Left hindlimb (tissue), 1 donor: Measurements from ENCODE around the gene FAM181B.
"Not testable (repeated sequence)": the region's sequence is repeated elsewhere in the genome, so short reads cannot be mapped to it uniquely, and the experiment has no call there.

ENCODE experiments used
- DNase-seq: peaks from one replicate; pipeline ENCODE4 v3.0.0-alpha.2; 2018

Gene FAM181B

DNA sequence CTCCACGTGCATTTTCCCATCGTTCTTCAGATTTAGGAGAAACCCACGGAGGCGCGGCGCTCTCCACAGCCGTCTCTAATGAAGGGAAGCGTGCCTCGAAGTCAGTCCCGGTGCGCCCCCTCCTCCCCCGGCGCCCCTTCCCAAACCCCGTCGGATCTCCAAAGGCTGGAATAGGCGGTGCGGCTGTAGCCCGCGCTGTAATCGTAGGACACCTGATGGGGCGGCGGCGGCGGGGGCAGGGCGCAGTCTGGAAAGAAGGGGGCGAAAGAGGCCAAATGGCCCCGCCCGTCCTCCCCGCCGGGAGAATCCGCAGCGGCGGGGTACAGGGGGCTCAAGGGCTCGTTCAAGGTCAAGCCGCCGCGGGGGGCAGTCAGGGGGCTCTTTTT lies 1.3 kb downstream of the FAM181B start:
- DNase-seq = no peak

DNA sequence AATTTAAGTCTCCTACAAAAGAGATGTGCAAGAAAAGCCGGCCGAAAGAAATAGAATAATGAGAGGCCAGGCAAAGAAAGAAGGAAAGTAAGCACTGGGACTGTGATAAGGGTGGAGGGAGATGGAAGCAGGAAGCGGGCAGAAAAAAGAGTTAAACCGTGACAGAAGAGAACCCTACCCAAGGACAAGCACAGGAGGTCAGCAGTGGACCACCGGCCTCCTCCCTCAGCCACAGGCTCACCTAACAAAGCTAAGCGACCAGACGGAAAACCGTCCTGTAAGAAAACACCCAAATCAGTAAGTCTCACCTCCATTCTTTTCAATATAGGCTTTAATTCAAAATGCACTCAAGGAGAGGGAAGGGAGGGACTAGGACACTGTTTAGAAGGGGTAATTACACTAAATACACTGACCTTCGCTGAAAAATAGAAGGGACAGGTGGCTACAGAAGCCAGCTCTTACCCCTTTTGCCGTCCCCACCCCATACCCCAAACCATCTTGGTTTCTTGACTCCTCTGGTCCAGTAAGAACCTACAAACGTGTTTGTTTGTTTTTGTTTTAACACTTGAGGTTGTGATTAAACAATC lies 1.9 kb downstream of the FAM181B start:
- no peak for DNase-seq

DNA sequence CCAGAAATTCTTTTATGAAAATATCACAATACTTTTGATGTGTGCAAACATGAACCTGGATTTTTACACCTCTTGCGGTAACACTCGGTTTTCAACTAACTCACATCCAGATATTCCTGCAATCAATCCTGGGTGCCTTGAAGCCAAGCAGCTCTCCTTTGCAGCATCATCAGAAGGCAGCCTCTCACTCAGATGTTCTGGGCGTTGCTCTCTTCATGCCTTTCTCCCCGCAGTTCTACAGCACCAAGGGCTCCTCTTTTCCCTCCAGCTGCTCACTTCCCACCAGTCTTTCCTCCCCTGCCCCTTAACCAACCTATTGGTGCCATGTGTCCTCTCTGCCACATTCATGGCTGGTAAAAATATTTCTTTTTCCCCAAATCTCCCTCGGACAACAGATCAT lies 2.9 kb downstream of the FAM181B start:
- no peak for DNase-seq

DNA sequence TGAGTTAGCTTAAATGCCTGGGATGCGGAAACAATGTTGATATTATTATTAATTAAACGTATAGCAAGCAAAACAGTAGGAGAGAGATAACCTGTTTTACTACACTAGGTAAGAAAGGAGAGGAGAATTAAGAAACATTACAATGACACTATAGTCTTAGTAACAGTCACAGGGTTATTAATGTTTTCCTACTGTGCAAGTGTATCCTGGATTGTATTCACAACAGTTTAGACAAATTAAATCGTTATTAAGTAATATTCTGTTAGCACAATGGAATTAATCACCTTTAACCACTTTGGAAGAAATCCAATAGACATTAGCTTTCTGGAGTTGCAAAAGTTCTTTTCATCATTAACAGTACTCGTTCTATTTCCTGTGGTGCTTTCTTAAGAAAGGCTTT lies 3.4 kb downstream of the FAM181B start:
- no peak for DNase-seq

DNA sequence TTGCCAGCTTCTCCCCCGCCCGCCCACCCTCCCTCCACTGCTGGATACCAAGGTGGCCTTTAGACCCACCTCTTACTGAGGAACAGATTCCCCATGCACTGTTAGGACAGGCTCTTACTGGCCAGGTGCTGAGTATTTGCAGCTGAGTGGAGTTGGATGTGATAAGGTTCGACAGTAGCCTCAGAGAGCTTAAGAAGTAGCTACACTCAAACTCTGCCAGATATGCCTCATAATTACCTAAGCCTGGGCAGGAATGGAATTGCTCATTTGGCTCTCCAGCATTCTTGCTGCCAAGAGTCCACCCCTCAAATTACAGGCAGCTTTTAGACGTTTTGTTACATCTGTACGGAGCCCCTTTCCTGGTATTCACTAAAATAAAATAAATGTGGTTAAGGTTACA lies 9.6 kb downstream of the FAM181B start:
- DNase-seq = no peak

DNA sequence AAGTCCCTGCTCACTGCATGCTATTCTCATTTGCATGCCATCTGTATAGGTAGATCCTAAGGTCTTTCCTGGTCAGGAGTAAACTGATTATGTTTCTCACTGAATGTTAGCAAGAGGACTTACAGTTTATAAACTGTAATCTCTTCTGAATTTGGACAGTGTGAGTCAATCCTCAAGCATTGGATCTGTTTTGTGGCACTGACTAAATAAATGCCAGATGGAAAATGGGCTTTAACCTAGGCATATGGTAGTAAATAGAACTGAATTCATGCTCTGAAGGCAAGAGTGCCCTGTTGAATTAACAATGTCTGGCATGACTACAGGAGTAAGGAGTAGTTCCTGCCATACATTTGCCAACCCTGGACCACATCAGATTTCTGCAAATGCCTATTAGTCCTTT lies 11.4 kb downstream of the FAM181B start:
- no peak for DNase-seq

DNA sequence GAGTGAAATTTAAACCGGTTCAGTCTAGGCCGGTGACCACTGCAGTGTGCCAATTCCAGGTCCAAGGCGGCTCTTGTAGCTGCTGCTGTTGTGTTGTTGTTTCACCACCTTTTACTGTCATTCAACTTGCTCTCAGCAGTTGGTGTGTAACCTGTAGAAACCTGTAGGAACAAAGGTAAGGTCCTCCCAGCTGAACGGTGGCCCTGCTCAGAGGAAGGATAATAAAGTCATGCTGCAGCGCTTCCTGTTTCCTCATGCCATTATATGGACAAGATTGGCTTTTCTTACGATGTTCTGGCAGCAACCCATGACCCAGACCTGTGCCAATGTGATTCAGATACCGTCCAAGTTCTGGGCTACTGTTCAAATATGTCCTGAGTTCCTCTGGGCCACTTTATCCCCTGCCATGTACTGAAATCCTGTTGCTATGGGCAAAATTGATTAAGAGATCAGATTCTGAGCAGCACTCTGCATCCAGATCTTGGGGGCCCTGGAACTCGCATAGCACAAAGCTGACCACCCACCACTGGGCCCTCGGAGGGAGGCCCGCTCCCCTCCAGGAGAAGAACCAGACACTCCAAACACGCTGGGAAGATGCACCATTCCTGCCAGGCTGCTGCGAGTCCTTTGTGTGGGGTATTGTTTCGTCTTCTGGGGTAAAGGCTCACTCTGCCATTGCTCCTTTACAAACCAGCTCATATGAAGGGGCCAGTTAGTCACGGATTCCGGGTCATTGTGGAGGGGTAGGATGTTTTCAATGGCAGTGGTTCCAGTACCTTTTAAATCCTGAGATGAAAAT lies 13.2 kb downstream of the FAM181B start:
- no peak for DNase-seq

DNA sequence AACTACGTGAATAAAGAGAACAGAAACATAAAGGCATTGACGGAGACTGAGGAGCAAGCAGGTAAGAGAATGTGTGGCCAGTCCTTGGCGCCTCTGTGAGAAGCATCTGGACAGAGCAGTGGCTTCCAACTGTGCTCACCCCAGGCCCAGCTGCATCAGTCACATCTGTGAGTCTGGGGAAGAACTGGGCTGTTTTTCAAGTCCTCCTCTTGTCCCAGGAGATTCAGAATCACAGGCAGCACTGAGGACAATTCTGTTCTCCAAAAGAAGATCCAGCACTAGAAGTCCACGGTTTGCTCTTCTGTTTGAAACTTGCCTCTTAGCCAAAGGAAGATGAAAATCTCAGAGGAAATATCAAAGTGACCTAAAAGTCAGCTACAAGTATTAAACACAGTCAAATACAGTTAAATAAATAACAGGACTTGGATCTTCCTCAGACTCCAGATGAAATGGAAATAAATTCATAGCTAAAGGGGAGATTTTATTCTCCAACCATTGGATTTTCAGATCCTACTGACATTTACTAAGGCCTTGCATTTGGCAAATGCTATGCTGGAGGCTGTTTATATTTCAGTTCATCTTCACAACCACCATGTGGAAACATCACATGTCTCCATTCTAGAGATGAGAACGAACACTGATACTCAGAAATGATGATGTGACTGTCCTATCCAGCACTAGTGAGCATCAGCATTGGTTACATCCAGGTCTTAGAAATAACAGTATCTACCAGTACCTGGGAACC lies 14.1 kb downstream of the FAM181B start:
- peak; percentile 42 for DNase-seq

DNA sequence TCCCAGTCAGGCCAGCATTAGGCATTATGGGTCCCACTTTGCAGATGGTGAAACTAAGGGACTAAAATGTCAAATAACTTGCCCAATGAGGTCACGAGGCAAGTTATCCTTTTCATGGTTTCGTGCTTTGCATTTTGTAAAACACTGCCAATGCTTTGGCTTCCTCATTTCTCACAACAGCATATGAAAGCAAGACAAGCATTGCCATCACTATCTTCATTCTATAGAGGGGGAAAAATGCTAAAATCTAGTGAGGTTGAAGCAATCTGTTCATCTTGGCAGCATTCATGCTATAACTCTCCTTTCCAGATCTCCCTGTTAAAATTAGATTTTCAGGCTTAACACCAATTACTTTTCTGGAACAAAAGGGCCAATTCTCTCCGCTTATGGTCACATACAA lies 14.8 kb downstream of the FAM181B start:
- no peak for DNase-seq

DNA sequence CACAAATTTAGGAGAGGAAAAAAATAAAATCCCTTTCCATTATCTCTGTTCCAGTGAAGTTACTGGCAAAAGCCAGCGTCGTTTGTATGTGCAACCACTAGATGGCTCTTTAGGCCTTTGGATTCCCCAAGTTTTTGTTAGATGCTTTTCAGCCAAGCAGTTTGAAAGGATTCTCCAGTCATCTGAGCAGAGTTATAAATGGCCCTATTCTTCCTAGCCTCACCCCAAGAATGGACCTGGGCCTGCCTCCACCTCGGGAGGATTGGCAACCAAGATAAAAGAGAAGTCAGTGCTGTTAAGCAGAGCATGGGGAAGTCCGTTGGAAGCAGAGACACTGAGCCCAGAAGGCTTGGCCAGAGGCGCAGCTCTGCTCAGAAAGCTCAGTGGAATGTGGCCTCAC lies 15.4 kb downstream of the FAM181B start:
- DNase-seq = peak; percentile 35

DNA sequence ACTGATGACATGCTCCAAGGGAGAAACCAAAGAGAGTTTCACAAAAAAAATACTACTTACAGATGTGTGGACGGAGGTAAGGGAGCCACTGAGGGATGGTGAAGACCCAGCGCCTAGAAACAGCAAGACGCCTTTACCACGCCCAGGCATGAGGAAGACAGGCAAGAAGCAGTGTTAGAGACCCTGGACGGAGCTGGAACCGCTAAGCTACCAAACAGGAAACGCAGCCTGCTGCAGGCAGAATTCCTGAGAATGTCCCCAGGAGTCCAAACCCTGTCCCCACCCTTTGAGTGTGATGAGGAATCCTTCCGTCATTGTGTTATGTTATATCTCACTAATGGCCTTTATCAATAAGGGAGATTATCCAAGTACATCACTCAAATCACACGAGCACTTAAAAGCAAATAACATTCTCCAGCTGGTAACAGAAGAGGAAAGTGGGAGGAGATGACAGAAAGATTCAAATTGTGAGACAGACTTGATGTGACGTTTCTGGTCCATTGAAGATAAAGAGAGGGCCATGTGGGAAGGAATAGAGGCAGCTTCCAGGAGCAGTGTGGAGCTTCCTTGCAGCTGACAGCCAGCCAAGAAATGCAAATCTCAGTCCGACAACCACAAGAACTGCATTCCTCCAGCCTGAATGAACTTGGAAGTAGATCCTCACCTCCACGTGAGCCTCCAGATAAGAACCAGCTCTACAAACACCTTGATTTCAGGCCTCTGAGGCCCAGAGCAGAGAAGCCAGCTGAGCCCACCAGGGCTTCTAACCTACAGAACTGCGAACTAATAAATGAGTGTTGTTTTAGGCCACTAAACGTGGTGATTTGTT lies 19.1 kb downstream of the FAM181B start:
- DNase-seq = no peak

DNA sequence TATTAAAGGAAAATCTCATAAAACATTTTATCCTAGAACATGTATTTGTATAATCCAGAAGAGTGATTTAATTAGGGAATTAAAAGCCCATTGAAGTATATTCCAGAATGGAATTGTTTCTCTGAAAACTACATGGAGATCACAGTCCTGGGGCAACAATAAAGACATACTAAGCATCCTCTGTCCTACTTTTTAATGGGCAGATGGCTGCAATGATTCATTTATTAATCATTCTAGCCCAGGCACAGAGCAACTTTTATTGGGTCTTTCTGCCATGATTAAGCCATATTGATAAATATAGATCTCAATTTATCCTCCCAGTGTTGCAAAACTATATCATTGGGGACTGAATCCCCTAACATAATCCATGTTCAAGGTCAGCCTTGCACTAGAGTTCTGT lies 22.0 kb downstream of the FAM181B start:
- no peak for DNase-seq

DNA sequence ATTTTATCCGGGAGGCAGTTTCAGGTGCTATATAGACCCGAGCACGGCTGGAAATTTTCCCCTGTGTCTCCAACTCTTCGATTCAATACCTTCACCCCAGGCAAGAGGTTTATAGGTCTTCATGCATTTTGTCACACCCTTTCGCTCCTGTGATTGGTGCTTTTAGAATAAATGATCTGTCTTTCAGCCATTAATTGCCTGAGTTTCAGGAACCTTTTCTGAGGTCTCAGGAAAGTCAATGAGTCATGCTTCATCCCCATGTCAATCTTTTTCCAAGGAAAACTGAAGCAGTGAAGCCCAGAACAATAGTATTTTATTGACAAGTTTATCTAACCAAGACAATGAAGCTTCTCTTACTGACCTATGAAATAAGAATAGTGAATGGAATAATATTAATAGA lies 29.9 kb downstream of the FAM181B start:
- DNase-seq = no peak

DNA sequence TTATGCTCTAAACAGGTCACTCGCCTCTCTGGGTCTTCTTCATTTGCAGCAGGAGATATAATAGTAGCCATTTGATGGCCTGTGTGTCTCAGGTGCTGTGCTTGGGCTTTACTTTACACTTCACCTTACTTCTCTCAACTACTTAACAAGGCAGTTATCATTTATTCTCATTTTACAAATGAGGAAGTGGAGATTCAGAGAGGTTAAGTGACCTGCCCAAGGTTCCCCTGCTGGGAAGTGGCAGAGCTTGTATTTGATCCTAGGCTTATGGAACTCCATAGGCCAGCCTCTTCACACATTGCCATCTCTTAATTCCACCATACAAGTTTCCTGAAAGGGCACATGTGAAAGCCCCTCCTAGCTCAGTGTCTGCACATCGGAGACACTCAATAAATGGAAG lies 30.4 kb downstream of the FAM181B start:
- no peak for DNase-seq

DNA sequence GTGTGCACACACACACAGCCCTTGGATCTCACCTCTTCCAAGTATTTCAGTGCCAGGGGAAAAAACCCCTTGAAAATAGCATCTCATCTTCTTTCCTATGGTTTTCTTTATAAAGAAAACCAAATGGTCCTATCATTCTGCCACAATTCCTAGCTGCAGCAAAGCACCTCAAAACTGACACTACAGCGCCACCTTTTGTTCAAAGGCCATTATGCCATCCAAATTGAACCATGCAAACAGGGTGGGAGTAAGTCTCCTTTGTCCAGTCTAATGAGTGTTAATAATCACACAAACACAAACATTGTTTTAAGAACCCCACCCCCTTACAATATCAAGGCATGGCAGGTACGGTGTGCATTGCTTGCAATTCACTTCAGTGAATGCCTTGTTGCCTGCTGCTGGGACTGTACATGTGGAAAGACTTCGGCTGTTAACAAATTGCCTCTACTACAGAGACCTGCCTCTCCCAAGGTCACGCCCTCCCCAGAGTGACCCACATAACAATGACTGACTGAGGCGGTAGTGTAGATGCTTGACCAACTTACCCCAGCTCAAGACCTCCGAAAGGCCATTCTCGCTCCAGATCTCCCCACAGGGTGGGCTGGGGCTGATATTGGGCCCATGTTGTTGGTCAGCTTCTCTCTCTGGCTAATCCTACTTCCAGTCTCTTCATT lies 31.7 kb downstream of the FAM181B start:
- DNase-seq = peak; percentile 35

DNA sequence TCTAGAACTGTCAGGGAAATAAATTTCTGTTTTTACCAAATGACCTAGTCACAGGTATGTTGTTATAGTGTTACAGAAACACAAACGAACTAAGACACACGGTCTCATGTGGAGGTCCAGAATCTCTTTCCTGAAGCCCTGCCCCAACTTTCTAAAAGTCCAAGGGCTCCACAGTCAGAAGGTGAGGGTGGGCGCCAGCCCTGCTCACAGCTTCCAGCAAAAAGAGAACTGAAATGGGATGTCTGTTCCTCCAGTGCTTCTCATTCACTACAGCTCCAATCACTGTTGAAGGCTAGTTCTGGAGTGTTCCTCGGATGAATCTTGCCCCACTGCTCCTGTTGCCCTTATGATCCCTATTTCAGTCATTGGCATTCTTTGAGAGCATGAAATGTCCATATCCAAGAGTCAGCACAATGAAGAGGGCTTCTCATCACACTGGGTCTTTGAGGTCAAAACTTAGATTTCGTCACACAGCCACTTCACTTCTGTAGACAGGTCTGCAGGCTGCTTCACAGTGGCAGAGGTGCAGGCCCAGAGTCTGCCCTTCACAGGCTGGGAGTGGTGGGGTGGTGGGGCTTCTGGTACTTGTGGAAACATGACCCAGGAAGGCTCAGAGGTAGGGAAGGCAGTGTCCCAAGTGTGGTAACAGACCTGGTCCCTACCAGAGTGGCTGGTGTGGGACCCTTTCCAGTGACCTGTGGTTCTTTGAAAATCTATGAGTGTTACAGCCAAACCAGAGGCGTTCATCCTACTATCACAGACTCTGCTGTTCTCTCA lies 34.9 kb downstream of the FAM181B start:
- DNase-seq = no peak

DNA sequence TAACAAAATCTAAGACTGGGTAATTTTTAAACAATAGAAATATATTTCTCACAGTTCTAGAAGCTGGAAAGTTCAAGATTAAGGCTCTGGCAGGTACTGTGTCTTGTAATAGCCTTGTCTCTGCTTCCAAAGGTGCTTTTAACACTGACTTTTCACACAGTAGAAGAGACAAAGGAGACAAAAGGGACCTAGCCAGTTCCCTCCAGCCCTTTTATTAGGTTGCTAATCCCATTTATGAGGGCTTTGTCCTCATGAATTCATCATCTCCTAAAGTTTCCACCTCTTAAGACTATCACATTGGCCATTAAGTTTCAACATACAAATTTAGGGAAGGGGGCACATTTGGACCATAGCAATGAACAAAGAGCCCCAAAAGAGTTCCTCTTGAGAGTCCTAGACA lies 40.7 kb downstream of the FAM181B start:
- DNase-seq = no peak

DNA sequence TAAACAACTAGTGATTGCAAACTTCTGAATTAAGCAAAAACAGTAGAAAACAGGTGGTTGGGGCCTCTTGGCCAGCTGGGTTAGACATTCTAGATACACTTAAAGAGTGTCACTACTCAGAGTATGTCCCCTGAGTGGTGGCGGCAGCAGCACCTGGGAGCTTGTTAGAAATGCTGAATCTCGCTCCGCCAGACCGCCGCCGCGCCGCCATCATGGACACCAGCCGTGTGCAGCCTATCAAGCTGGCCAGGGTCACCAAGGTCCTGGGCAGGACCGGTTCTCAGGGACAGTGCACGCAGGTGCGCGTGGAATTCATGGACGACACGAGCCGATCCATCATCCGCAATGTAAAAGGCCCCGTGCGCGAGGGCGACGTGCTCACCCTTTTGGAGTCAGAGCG lies 44.3 kb downstream of the FAM181B start:
- DNase-seq = not testable (repeated sequence)

DNA sequence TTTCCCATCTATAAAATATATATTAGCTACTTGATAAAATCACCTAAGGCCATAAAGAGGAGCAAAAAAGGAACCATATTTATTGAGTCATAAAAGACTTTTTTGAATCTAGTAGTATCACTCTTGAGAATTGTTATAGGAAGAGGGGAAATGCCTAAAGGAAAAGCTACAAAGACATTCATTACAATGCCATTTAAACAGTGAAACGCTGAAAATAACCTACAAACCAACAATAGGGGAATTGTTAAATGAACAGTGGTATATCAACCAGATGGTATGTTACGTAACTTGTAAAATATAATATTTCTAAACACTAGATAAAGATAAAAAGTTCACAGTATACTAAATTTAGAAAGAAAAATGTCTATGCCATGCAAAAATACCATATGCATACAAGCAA lies 47.5 kb downstream of the FAM181B start:
- DNase-seq = no peak

DNA sequence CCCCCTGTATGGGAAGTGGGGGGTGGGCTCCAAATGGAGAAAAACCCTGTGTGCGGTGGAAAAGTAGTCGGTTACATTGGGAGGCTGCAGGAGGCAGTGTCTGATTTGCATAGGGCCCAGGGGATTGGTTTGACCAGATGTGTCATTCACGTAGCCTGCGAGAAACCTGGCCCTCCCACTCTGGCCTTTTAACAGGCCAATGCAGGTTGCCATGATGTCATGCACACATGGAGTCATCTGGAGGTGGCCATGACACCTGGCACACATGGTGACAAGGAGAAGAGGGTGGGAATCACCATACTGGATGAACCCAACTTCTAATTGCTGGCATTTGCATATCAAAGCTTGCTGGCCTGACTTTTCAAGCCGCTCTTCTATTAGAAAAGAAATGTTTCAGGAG lies 50.6 kb downstream of the FAM181B start:
- DNase-seq = no peak

DNA sequence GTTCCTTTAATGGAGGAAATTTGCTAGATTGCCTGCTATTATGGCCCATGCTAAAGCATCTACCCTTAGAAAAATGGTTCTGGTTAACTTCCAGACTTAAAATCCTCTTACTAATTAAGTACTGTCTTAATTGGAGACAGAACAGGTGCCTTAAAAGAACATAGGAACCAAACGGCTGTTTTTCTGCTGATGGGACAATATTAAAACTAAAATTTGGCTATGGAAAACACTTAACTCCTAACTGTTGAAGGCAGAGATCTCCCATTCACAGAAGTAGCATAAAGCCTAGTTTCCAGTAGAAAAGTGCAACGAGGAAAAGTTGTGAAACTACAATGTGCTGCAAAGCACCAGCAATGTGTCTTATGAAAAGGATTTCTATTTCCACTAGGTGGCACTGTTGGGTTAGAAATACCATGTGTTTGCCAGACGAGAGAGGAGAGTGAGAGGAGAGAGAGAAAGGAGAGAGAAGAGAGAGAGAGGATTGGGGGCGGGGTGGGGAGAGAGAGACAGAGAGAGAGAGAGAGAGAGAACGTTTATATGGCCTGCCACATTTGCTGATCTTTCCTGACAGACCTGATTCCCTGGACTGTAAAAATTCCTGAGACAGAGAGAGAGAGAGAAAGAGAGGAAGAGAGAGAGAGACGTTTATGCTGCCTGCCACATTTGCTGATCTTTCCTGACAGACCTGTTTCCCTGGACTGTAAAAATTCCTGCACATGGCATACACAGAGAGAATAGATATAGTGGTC lies 51.5 kb downstream of the FAM181B start:
- no peak for DNase-seq
